Activated T-helper 17 cell treated with anti-CD3 and anti-CD28 coated beads, Interleukin-2, amount 50 U/mL, for 72 hours (primary cell): ENCODE measurements around the gene TMPRSS15. TPM values are rescaled to one million over a fixed set of nuclear protein-coding genes. Genes with fewer than 3 reads are reported as not detected.

Source experiments
- ATAC-seq: fragments of 150-1000 bp; cut with Tn5 transposase; replicated peaks from 2 replicates; pipeline ENCODE4 v1.10.0; 2021; ENCODE audit warnings: mild to moderate bottlenecking, moderate library complexity
- H3K27ac Mint-ChIP-seq: one replicate; pipeline ENCODE4 v1.8.0; 2022; ENCODE audit warnings: mixed read lengths
- H3K27me3 Mint-ChIP-seq: one replicate; pipeline ENCODE4 v1.8.0; 2022; ENCODE audit warnings: mixed read lengths
- H3K36me3 Mint-ChIP-seq: one replicate; pipeline ENCODE4 v1.8.0; 2022; ENCODE audit warnings: low read depth, mild to moderate bottlenecking, mixed read lengths
- H3K4me1 Mint-ChIP-seq: one replicate; pipeline ENCODE4 v1.8.0; 2022; ENCODE audit warnings: mixed read lengths
- H3K4me3 Mint-ChIP-seq: one replicate; pipeline ENCODE4 v1.8.0; 2022; ENCODE audit warnings: mild to moderate bottlenecking, mixed read lengths
- H3K9me3 Mint-ChIP-seq: one replicate; pipeline ENCODE4 v1.8.0; 2022; ENCODE audit warnings: mixed read lengths
- total RNA-seq, 2 donors: library from RNA; stranded (reverse); gene quantifications; one replicate each; pipeline ENCODE4 v1.2.3, GENCODE V29; 2022

The TMPRSS15 gene
- total RNA-seq, 2 donors from 2014 or later: not detected

DNA sequence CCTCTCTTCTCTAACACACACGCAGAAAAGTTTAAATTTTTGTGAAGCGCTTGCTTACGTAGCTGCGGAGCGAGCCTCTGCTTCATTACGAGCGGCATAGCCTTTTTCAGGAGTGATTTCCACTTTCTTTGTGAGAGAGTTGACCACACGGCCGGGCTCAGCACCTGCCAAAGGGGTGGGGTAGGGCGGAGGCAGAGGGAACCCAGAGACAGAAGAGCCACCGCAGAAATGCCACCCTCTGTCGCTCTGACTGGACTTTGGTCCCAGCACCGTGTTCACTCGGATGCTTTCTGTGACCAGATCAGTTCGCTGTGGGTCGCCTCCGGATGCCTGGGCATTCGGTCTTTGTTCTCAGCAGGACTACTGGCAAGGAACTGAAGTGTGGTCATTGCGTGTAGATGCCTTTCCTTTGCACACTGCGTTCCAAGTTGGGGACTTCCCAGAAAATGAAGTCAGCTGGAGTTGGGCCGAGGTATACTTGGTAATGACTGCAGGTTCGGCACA, 158.1 kb downstream of the TMPRSS15 start:
- Mint-ChIP-seq H3K36me3 (no peaks in the 10 kb centered on the region), H3K27me3 (peaks cover 20% of the 10 kb centered on the region), H3K9me3 (no peaks in the 10 kb centered on the region), H3K27ac (no peak overlapping the region), H3K4me1 (no peaks in the 10 kb centered on the region), H3K4me3 (no peak overlapping the region)
- no peak for ATAC-seq

DNA sequence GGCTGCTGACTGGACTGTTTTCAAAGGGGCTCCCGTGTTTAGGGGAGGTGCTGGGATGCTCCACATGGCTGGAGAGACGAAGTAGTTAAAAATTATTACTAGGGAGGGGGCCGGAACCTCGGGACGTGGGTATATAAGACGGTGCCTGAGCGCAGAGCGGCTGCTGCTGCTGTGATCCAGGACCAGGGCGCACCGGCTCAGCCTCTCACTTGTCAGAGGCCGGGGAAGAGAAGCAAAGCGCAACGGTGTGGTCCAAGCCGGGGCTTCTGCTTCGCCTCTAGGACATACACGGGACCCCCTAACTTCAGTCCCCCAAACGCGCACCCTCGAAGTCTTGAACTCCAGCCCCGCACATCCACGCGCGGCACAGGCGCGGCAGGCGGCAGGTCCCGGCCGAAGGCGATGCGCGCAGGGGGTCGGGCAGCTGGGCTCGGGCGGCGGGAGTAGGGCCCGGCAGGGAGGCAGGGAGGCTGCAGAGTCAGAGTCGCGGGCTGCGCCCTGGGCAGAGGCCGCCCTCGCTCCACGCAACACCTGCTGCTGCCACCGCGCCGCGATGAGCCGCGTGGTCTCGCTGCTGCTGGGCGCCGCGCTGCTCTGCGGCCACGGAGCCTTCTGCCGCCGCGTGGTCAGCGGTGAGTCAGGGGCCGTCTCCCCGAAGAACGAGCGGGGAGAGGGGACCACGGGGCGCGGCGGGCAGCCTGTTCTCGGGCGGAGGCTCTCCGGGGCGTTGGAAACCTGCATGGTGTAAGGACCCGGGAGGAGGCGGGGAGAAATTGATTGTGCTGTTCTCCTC, 158.7 kb downstream of the TMPRSS15 start, which contains the start of gene CHODL:
TSS of gene CHODL (plus strand) at position 163 of the 793 bp plus-strand sequence. CDS start at position 554, 391 bp downstream.
- peaks cover 20% of the 10 kb centered on the region for H3K27me3 Mint-ChIP-seq
- ATAC-seq: no peak

DNA sequence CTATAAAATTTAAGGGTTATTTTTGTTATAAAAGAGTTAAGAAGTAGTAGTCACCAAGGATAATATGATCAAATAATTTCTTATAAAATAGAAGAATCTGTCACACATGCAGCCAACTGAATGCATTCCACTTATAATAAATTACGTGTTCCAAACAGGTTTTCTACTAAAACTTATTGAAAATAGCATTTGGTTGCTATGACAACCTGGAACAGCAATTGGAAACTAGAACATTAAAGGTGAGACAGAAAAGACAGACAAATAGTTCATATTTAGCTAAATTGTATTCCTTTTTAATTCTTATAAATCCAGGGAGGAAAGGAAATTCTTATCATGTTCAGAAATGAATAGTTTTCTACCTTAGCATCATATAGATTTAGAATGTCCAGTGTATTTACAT, 168.0 kb downstream of the TMPRSS15 start:
- no peak overlapping the region for H3K27ac Mint-ChIP-seq
- H3K4me3 Mint-ChIP-seq: no peak overlapping the region
- ATAC-seq: no peak
- H3K36me3 Mint-ChIP-seq: no peaks in the 10 kb centered on the region
- H3K27me3 Mint-ChIP-seq: no peaks in the 10 kb centered on the region
- no peaks in the 10 kb centered on the region for H3K4me1 Mint-ChIP-seq
- H3K9me3 Mint-ChIP-seq: peaks cover 5% of the 10 kb centered on the region

More for the DNA sequence above, 158.7 kb downstream of the TMPRSS15 start, which contains the start of gene CHODL:
- Mint-ChIP-seq H3K9me3 (no peaks in the 10 kb centered on the region), H3K4me1 (no peaks in the 10 kb centered on the region), H3K36me3 (no peaks in the 10 kb centered on the region), H3K27ac (no peak within 1 kb of the TSS), H3K4me3 (no peak within 1 kb of the TSS)

DNA sequence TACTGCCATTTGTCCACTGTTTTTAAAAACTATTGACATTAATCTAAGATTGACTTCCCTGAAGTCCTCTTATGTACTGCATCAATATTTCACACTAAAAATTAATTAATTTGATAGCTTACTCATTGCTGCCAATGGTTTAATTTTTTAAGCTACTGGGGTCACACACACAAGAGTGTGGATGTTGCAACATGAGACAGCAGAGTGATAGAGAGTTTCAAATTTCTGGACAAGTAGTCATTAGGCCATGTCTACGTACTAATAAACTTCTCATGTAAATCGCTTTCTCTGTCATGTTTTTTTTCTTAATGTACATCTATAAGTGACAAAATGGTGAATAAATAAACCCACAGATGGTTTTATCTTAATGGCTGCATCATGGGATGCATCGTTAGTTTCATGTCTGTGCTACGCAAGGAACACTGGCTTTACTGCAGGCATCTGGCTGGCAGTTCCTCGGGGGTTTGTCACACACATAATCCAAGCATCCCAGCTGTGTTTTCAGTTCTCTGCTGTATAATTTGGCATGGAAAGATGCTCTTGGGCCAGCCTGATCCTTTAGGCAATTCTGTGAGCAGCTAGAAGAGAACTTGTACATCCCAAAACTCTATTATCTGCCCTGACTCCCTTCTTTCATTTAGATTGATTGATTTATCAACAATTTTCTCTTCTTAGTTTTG, 175.4 kb downstream of the TMPRSS15 start:
- H3K27ac Mint-ChIP-seq: no peak overlapping the region

DNA sequence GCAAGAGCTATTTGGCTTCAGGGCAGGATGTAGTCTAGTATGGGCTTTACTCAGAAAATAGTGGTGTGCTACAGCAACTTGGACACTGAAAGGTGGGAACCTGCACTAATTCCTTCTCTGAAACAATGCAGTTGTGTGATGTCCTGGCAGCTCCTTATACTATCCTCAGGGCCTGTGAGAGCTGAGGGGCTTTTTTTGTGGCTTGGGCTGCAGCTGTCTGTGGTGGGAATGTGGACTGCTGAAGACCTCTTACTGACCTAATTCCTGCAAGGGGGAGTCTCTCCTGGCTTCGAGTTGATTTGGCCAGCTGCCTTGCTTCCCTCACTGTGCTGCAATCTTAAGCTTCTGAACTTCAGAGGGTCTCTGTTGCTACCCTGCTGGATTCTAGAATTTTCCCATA, 181.2 kb downstream of the TMPRSS15 start:
- H3K27ac Mint-ChIP-seq: no peak overlapping the region
- peaks cover 7% of the 10 kb centered on the region for H3K27me3 Mint-ChIP-seq
- no peaks in the 10 kb centered on the region for H3K4me1 Mint-ChIP-seq
- ATAC-seq: no peak
- no peaks in the 10 kb centered on the region for H3K36me3 Mint-ChIP-seq
- H3K4me3 Mint-ChIP-seq: no peak overlapping the region
- H3K9me3 Mint-ChIP-seq: peaks cover 16% of the 10 kb centered on the region

More for the DNA sequence above, 175.4 kb downstream of the TMPRSS15 start:
- H3K9me3 Mint-ChIP-seq: no peaks in the 10 kb centered on the region
- no peaks in the 10 kb centered on the region for H3K36me3 Mint-ChIP-seq
- no peaks in the 10 kb centered on the region for H3K4me1 Mint-ChIP-seq
- H3K4me3 Mint-ChIP-seq: no peak overlapping the region
- no peak for ATAC-seq
- H3K27me3 Mint-ChIP-seq: no peaks in the 10 kb centered on the region

DNA sequence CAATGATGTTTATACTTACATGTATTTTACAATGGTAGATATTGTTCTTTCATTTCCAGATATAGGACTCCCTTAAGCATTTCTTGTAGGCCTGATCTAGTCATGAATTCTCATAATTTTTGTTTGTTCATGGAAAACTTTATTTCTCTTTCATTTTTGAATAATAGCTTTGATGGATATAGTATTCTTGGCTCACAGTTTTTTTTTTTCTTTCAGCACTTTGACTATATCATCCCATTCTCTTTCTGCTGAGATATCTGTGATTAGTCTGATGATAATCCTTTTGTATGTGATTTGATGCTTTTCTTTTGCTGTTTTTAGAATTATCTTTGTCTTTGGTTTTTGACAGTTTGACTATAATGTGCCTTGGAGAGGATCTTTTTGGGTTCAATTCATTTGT, 183.1 kb downstream of the TMPRSS15 start:
- no peak for ATAC-seq
- Mint-ChIP-seq H3K27ac (no peak overlapping the region), H3K9me3 (peaks cover 20% of the 10 kb centered on the region), H3K4me3 (no peak overlapping the region), H3K27me3 (peaks cover 7% of the 10 kb centered on the region), H3K4me1 (no peaks in the 10 kb centered on the region), H3K36me3 (no peaks in the 10 kb centered on the region)

Other genes with a start within 250 kb of the TMPRSS15 start
- under 1 TPM in 1 of 2 donors, not detected in 1; 0.13 TPM for gene CHODL, start 159.0 kb downstream of the TMPRSS15 start, total RNA-seq